Thoracic aorta (tissue), 2 donors: Measurements from ENCODE around the gene CHIT1. TPM values are rescaled to one million over a fixed set of nuclear protein-coding genes. Genes with fewer than 3 reads are reported as not detected.
"Not testable (repeated sequence)": the region's sequence is repeated elsewhere in the genome, so short reads cannot be mapped to it uniquely, and the experiment has no call there.

Experiments
- ATAC-seq: fragments of 150-250 bp; one replicate; pipeline ENCODE4 v1.8.0; 2017; ENCODE audit warnings: low read depth; ENCODE audit not compliant: insufficient number of reproducible peaks, low FRiP score
- DNase-seq: peaks from one replicate; pipeline ENCODE4 v3.0.0-alpha.2; 2020; ENCODE audit warnings: low spot score
- H3K27ac ChIP-seq, 2 donors: fragments of 200-600 bp; sonication (generic); 1 replicate in 1 of 2; 2 replicates in 1 of 2; pipeline ENCODE4 v1.5.1; 2016; ENCODE audit warnings: mild to moderate bottlenecking in 2 of 2, moderate library complexity in 2 of 2
- H3K27me3 ChIP-seq: fragments of 200-600 bp; sonication (generic); replicated peaks from 2 replicates; pipeline ENCODE4 v1.6.0; 2016; ENCODE audit warnings: mild to moderate bottlenecking; ENCODE audit not compliant: insufficient read depth
- H3K36me3 ChIP-seq: fragments of 200-600 bp; sonication (generic); one replicate; pipeline ENCODE4 v1.5.1; 2016
- H3K4me1 ChIP-seq, 2 donors: fragments of 200-600 bp; sonication (generic); 1 replicate in 1 of 2; 2 replicates in 1 of 2; pipeline versions ENCODE4 v1.5.1 to v1.6.0; 2016; ENCODE audit warnings: low read depth in 2 of 2, mild to moderate bottlenecking in 1 of 2; ENCODE audit not compliant: control insufficient read depth in 1 of 2
- H3K4me3 ChIP-seq: fragments of 200-600 bp; sonication (generic); 2 replicates; pipeline ENCODE4 v1.5.1; 2016; ENCODE audit warnings: mild to moderate bottlenecking
- H3K9me3 ChIP-seq: fragments of 200-600 bp; sonication (generic); 2 replicates; pipeline ENCODE4 v1.5.1; 2016
- CTCF ChIP-seq: fragments of 200-600 bp; sonication (generic); IDR thresholded peaks from one replicate; pipeline ENCODE4 v1.5.1; 2019; ENCODE audit warnings: antibody characterized with exemption
- total RNA-seq, 2 donors: library from RNA; depleted of rRNA; stranded (reverse); fragments of >200 nt; gene quantifications; one replicate each; pipeline versions ENCODE4 v1.1.0 to v1.2.3, GENCODE V29; 2016

The CHIT1 gene
- total RNA-seq, 2 donors from 2014 or later = 0.14 to 0.41 TPM

GRCh38 chr1:203268901-203269653, 39.6 kb upstream of the CHIT1 start:
- Histone ChIP-seq H3K4me3 (no peak overlapping the region), H3K9me3 (no peaks in the 10 kb centered on the region), H3K36me3 (no peaks in the 10 kb centered on the region), H3K4me1 (peaks cover 8 to 26% of the 10 kb centered on the region in 2 donors), H3K27me3 (no peaks in the 10 kb centered on the region), H3K27ac (no peak overlapping the region)
- no peak for DNase-seq
- peak; percentile 88 for TF ChIP-seq CTCF
- no peak for ATAC-seq

GRCh38 chr1:203267912-203268311, 38.4 kb upstream of the CHIT1 start:
- H3K4me1 ChIP-seq = peaks cover 0 to 21% of the 10 kb centered on the region in 2 donors
- ATAC-seq (no peak), DNase-seq (no peak)
- H3K27me3 ChIP-seq = no peaks in the 10 kb centered on the region
- H3K36me3 ChIP-seq = no peaks in the 10 kb centered on the region
- TF ChIP-seq CTCF = no peak
- peak overlapping the region; percentile 77 for H3K27ac ChIP-seq
- H3K4me3 ChIP-seq = peak overlapping the region; percentile 85
- H3K9me3 ChIP-seq = no peaks in the 10 kb centered on the region

DNA sequence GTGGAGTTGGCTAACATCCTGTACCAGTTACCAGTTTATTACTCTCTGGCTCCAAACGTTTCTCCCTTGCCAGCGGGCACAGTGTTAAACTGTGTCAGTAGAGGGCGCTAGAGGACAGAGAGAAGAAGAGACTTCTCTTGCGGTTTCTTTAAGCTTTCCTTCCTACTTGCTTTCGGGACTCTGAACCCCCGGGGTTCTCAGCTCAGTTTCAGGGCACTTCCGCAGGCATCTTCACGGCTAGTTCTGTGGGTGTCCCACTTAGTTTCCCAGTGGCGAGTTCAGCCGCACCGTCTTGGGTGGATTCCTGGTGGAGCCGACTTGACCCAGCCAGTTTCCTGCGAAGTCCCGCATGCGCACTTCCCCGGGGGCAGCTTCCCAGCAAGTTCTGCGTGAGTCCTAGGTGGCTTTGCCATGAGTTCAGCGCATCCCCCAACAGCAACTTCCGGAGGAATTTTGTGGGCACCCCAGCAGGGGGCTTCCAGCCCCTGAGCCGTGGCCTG, 37.9 kb upstream of the CHIT1 start:
- ATAC-seq = no peak
- Histone ChIP-seq H3K4me3 (peak overlapping the region; percentile 85), H3K4me1 (peaks cover 0 to 17% of the 10 kb centered on the region in 2 donors)

GRCh38 chr1:203266140-203266539, 36.7 kb upstream of the CHIT1 start:
- not testable (repeated sequence) for DNase-seq, ATAC-seq, H3K4me3 ChIP-seq, H3K27me3 ChIP-seq, H3K9me3 ChIP-seq, H3K27ac ChIP-seq, H3K36me3 ChIP-seq
- H3K4me1 ChIP-seq = peaks cover 0 to 17% of the 10 kb centered on the region in 2 donors

More for the DNA sequence above, 37.9 kb upstream of the CHIT1 start:
- peak; percentile 91 for TF ChIP-seq CTCF
- H3K27me3 ChIP-seq = no peaks in the 10 kb centered on the region
- H3K36me3 ChIP-seq = no peaks in the 10 kb centered on the region
- H3K9me3 ChIP-seq = no peaks in the 10 kb centered on the region
- peak overlapping the region; percentile 77 for H3K27ac ChIP-seq
- no peak for DNase-seq

- TF ChIP-seq CTCF = no peak
- H3K4me1 ChIP-seq = peaks cover 0 to 17% of the 10 kb centered on the region in 2 donors
- no peaks in the 10 kb centered on the region for H3K36me3 ChIP-seq
- no peak overlapping the region for H3K4me3 ChIP-seq
- H3K27ac ChIP-seq = no peak overlapping the region
- no peaks in the 10 kb centered on the region for H3K9me3 ChIP-seq
- ATAC-seq = no peak
- H3K27me3 ChIP-seq = no peaks in the 10 kb centered on the region
- no peak for DNase-seq
Observed at GRCh38 chr1:203265541-203265940, 36.1 kb upstream of the CHIT1 start.
